Spleen (tissue), 11 donors: ENCODE measurements around the gene CCDC9. TPM values are rescaled to one million over a fixed set of nuclear protein-coding genes. Genes with fewer than 3 reads are reported as not detected.

ENCODE experiments used
- DNase-seq: peaks from one replicate; pipeline ENCODE4 v3.0.0-alpha.2; 2020
- H3K27ac ChIP-seq, 8 donors: fragments of 200-600 bp; sonication (generic) in 7 of 8; 1 replicate in 4 of 8; 2 replicates in 4 of 8; pipeline versions ENCODE4 v1.5.0 to v1.8.0; 2016 to 2021; ENCODE audit warnings: inconsistent platforms in 4 of 8, mild to moderate bottlenecking in 4 of 8, moderate library complexity in 1 of 8
- H3K27me3 ChIP-seq, 7 donors: fragments of 200-600 bp; sonication (generic) in 6 of 7; replicated peaks in 1 of 7; 1 replicate in 4 of 7; 2 replicates in 3 of 7; pipeline versions ENCODE4 v1.5.0 to v1.8.0; 2016 to 2021; ENCODE audit warnings: inconsistent platforms in 3 of 7, mild to moderate bottlenecking in 1 of 7
- H3K36me3 ChIP-seq, 6 donors: fragments of 200-600 bp; sonication (generic) in 5 of 6; 1 replicate in 4 of 6; 2 replicates in 2 of 6; pipeline versions ENCODE4 v1.5.0 to v1.8.0; 2016 to 2021; ENCODE audit warnings: inconsistent platforms in 2 of 6
- H3K4me1 ChIP-seq, 6 donors: fragments of 200-600 bp; sonication (generic) in 5 of 6; 1 replicate in 3 of 6; 2 replicates in 3 of 6; pipeline versions ENCODE4 v1.5.0 to v1.8.0; 2016 to 2021; ENCODE audit warnings: inconsistent platforms in 3 of 6
- H3K4me3 ChIP-seq, 8 donors: fragments of 200-600 bp; sonication (generic) in 7 of 8; 1 replicate in 4 of 8; 2 replicates in 4 of 8; pipeline versions ENCODE4 v1.5.0 to v1.8.0; 2016 to 2021; ENCODE audit warnings: inconsistent platforms in 4 of 8, mild to moderate bottlenecking in 4 of 8, moderate library complexity in 2 of 8
- H3K9me3 ChIP-seq, 8 donors: fragments of 200-600 bp; sonication (generic) in 7 of 8; 1 replicate in 4 of 8; 2 replicates in 4 of 8; pipeline versions ENCODE4 v1.5.0 to v1.8.0; 2016 to 2021; ENCODE audit warnings: inconsistent platforms in 4 of 8
- POLR2A ChIP-seq, 3 donors: fragments of 450-650 bp; IDR thresholded peaks; one replicate each; pipeline ENCODE4 v1.5.1; 2017; ENCODE audit warnings: antibody characterized with exemption in 3 of 3, mild to moderate bottlenecking in 1 of 3
- POLR2AphosphoS5 ChIP-seq, 3 donors: sonication (generic); formaldehyde crosslinking; IDR thresholded peaks; one replicate each; pipeline ENCODE4 v1.5.1; 2017; ENCODE audit warnings: antibody characterized with exemption in 3 of 3
- WGBS, 5 donors: extraction: QIAGEN DNeasy Blood & Tissue Kit in 3 of 5; methylation state at CpG; one replicate each; pipeline versions ENCODE4 v1.1.5 to v1.1.7; 2013 to 2018; 5-methylcytosine and 5-hydroxymethylcytosine counted together
- intact Hi-C: fragments of 100-400 bp; cut with DNase I; formaldehyde crosslinking; loops from one replicate; pipeline ENCODE4 v1.15.0; 2023; ENCODE audit warnings: low total_unique reads
- polyA plus RNA-seq, 3 donors: library from polyadenylated mRNA; stranded (reverse); fragments of 200-250 nt; gene quantifications; one replicate each; pipeline ENCODE4 v1.2.1, GENCODE V29; 2013
- total RNA-seq, 7 donors: library from RNA; depleted of rRNA in 3 of 7; stranded (reverse); fragments of >200 nt in 3 of 7; fragmentation: NEBNext Ultra II Directional in 4 of 7; extraction: Animal tissue kit (Norgen Biotek cat#: 25700) in 4 of 7; gene quantifications; one replicate each; pipeline versions ENCODE4 v1.1.0 to v1.2.1, GENCODE V29; 2016 to 2021
- TF ChIP-seq, protein P1 (sequence below), 11 experiments: fragments of 200-600 bp in 7 of 11; fragments of 450-650 bp in 4 of 11; sonication (generic) in 4 of 11; IDR thresholded peaks in 8 of 11; conservative IDR thresholded peaks in 3 of 11; 1 replicate in 7 of 11; 2 replicates in 4 of 11; pipeline versions ENCODE4 v1.4.0 to v1.8.0; 2016 to 2021; ENCODE audit warnings: antibody characterized with exemption in 11 of 11, inconsistent platforms in 4 of 11, mild to moderate bottlenecking in 1 of 11
- donor health status: healthy with polysubstance abuse.
- donor health status: DM: no; HTN: no; CAD: no; lungs with moderate emphysema.
- donor health status: DM: no; HTN: no; CAD: no.
- donor health status: Bipolar disorder and iron deficiency.
- donor health status: healthy.
- donor health status: DM: no; HTN: no; CAD: no.
- donor health status: DM: yes; HTN: yes; CAD: no.

The CCDC9 gene
- total and polyA plus RNA-seq, 10 donors = 11.0 to 43.0 (median 29.4) TPM

DNA sequence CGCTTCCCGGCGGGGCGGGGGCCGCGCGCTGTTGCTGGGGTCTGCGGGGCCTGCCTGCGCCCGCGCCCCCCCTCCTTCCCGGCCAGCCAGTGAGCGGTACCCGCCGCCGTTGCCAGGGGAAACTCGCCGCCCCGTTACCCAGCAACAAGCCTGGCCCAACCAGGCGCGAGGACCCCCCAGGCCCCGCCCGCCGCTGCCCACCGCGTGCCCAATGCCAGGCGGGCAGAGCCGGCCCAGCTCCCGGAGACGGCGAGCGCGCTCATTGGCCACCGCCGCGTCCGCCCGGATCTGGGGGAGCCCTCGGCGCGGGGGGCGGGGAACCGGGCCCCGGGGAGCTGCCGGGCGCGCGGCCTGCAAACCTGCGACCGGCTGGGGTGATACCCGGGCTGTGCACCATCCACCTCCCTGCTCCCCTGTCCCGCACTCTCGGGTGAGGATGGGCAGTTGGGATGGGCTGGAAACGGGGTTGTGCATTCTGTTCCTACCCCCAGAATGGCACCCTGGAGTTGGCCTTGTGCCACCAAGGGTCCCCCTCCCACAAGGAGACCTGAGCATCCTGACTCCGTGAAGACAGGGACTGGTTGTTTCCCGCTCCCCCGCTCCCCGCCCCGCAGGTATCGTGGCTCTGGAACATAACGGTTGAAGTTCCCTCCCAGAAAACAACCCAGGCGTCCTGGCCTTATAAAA is 16.6 kb upstream of the CCDC9 start:
- TF ChIP-seq POLR2A (IDR thresholded peaks at IDR 0.05) (no peak), POLR2AphosphoS5 (IDR thresholded peaks at IDR 0.05) (peak in 1 of 3 donors; percentile 34)
- intact Hi-C loops = loop anchor here (5.0 kb wide), 1 partner anchor 32 kb away; no protein-coding TSS in a partner anchor
- H3K9me3 ChIP-seq = no peaks in the 10 kb centered on the region
- H3K4me1 ChIP-seq = peaks cover 19 to 62% (median 54%) of the 10 kb centered on the region in 6 donors
- H3K27ac ChIP-seq = peak overlapping the region in 2 of 8 donors; percentile 23 to 35
- H3K27me3 ChIP-seq = peaks cover 0 to 57% (median 8%) of the 10 kb centered on the region in 7 donors
- H3K36me3 ChIP-seq = no peaks in the 10 kb centered on the region
- DNase-seq = peak; percentile 91
- WGBS, 5 donors = 0 to 25% (median 5%) methylated on average over 2 to 62 of the region's 62 CpGs
- H3K4me3 ChIP-seq = peak overlapping the region in 7 of 8 donors; percentile 7 to 67 (median 36)

DNA sequence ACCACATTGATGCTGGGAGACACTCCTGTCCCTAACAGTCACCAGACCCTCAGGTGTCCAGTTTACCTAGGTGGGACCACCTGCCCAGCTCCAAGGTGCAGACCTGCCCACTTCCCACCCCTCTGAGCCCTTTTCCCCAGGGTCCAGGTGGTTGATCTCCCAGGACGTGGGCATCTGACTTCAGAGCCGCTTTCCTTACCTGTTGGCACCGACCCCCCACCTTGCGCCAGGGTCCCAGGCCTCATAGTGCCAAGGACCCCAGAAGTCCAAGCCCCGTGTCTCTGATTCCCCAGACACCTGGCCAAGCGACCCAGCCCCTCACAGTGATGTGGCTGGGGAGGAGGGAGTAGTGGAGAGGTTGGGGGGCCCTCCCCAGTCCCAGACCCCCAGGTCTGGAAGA is 15.8 kb upstream of the CCDC9 start:
- Histone ChIP-seq H3K4me1 (peaks cover 21 to 64% (median 56%) of the 10 kb centered on the region in 6 donors), H3K9me3 (no peaks in the 10 kb centered on the region), H3K4me3 (peak overlapping the region in 2 of 8 donors; percentile 35 to 36), H3K27me3 (peaks cover 0 to 61% (median 8%) of the 10 kb centered on the region in 7 donors), H3K36me3 (no peaks in the 10 kb centered on the region), H3K27ac (peak overlapping the region in 2 of 8 donors; percentile 14 to 15)
- 51 to 67% (median 62%) methylated on average over 6 of the region's 6 CpGs for WGBS, 5 donors
- TF ChIP-seq, protein P1, sequence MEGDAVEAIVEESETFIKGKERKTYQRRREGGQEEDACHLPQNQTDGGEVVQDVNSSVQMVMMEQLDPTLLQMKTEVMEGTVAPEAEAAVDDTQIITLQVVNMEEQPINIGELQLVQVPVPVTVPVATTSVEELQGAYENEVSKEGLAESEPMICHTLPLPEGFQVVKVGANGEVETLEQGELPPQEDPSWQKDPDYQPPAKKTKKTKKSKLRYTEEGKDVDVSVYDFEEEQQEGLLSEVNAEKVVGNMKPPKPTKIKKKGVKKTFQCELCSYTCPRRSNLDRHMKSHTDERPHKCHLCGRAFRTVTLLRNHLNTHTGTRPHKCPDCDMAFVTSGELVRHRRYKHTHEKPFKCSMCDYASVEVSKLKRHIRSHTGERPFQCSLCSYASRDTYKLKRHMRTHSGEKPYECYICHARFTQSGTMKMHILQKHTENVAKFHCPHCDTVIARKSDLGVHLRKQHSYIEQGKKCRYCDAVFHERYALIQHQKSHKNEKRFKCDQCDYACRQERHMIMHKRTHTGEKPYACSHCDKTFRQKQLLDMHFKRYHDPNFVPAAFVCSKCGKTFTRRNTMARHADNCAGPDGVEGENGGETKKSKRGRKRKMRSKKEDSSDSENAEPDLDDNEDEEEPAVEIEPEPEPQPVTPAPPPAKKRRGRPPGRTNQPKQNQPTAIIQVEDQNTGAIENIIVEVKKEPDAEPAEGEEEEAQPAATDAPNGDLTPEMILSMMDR (IDR thresholded peaks at IDR 0.05 in 8 of 11, conservative IDR thresholded peaks at IDR 0.05 in 3 of 11) = no peak
- TF ChIP-seq POLR2A (IDR thresholded peaks at IDR 0.05) (no peak), POLR2AphosphoS5 (IDR thresholded peaks at IDR 0.05) (no peak)
- no peak for DNase-seq
- intact Hi-C loops = loop anchor here (5.0 kb wide), 1 partner anchor 33 kb away; no protein-coding TSS in a partner anchor

DNA sequence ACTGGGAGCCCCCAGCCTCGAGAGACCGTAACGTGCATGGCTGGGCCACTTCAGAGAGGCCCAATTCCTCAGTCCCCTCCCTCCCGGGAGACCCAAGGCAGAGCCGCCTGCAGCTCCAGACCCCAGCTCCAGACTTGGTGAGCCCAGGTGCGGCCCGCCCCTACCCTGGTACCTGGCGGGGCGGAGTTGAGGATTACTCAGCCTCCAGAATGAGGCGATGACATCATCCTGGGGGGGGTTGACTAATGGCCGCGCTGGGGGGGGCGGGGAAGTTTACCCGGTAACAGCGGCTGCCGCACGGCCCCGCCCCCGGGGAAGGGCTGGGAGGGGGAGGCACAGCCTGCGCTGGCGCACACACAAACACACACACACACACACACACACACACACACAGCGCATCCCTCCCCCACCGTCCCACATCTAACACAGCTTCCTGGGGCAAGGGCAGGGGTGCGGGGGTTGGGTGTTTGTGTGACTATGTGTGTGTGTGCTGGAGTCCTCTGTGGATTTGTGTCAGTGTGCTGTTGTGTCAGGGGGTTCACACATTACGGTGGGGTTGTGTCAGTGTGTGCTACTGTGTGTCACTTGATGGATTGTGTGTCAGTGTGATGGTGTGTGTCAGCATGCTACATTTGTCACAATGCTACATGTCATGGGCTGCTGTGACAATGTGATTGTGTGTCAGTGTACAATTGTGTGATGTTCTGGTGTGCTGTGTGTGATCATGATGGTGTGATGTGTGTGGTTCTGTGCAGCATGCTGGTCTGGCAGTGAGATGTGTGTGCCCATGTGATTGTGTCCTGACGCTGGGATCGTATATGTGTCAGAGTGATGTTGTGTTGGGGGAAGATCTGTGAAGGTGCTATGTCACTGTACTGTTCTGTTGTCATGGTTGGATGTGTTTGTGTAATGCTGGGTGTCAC is 15.1 kb upstream of the CCDC9 start:
- peak; percentile 90 for DNase-seq
- 7 to 28% (median 12%) methylated on average over 6 to 27 of the region's 27 CpGs for WGBS, 5 donors
- peak overlapping the region in 1 of 8 donors; percentile 35 for H3K4me3 ChIP-seq
- no peaks in the 10 kb centered on the region for H3K36me3 ChIP-seq
- peaks cover 0 to 66% (median 8%) of the 10 kb centered on the region in 7 donors for H3K27me3 ChIP-seq
- intact Hi-C loops = loop anchor here (5.0 kb wide), 1 partner anchor 34 kb away; no protein-coding TSS in a partner anchor
- H3K27ac ChIP-seq = peak overlapping the region in 2 of 8 donors; percentile 15 to 79
- H3K9me3 ChIP-seq = no peaks in the 10 kb centered on the region
- TF ChIP-seq, protein P1 (IDR thresholded peaks at IDR 0.05 in 8 of 11, conservative IDR thresholded peaks at IDR 0.05 in 3 of 11) = peak in 1 of 11 experiments; percentile 7
- TF ChIP-seq POLR2A (IDR thresholded peaks at IDR 0.05) = no peak
- H3K4me1 ChIP-seq = peaks cover 21 to 64% (median 56%) of the 10 kb centered on the region in 6 donors

DNA sequence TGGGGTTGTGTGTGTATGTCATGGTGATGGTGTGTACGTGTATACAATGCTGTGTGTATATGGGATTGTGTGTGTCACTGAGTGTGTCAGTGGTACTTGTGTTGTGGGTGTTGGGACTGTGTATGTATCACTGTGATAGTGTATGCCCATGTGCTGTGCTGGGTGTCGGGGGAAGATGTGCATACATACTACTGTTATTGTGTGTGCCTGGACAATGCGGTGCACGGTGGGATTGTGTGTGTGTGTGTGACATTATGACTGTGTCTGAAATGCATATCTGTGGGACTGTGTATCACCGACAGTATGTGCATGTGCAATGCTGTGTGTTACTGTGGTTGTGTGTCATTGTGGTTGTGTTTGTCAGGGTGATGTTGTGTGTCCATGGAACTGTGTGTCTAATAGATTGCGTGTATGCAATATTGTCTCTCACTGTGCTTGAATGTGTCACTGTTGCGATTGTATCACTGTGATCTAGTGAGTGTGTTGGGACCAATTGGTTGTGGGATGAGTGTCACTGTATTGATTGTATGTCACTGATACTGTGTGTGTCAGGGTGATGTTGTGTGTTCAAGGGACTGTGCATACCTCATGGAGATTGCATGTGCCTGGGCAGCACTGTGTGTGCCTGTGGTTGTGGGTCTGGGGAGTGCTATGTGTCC is 14.3 kb upstream of the CCDC9 start:
- TF ChIP-seq, protein P1 (IDR thresholded peaks at IDR 0.05 in 8 of 11, conservative IDR thresholded peaks at IDR 0.05 in 3 of 11) = no peak
- TF ChIP-seq POLR2AphosphoS5 (IDR thresholded peaks at IDR 0.05) (no peak), POLR2A (IDR thresholded peaks at IDR 0.05) (no peak)
- 84 to 88% (median 84%) methylated on average over 6 to 7 of the region's 7 CpGs for WGBS, 5 donors
- Histone ChIP-seq H3K27me3 (peaks cover 0 to 70% (median 8%) of the 10 kb centered on the region in 7 donors), H3K4me3 (no peak overlapping the region), H3K36me3 (no peaks in the 10 kb centered on the region), H3K27ac (peak overlapping the region in 3 of 8 donors; percentile 55 to 83 (median 79)), H3K9me3 (no peaks in the 10 kb centered on the region), H3K4me1 (peaks cover 21 to 65% (median 57%) of the 10 kb centered on the region in 6 donors)
- no peak for DNase-seq
- intact Hi-C loops = loop anchor here (5.0 kb wide), 1 partner anchor 35 kb away; no protein-coding TSS in a partner anchor
